MV-4-11 (cell line): ENCODE data around the gene YWHAB.
"Not testable (repeated sequence)": the region's sequence is repeated elsewhere in the genome, so short reads cannot be mapped to it uniquely, and the experiment has no call there.

ENCODE experiments used
- DNase-seq: peaks from one replicate; lab custom pipeline; 2025; lab: John Stamatoyannopoulos, UW

The YWHAB gene

GRCh38 chr20:44885392-44886265 is at the start of gene YWHAB:
Gene YWHAB, plus strand, starts transcription at chr20:44885705. Its CDS starts 15,829 bp downstream, at chr20:44901534.
- DNase-seq: peak; percentile 96

- DNase-seq: no peak
Observed at GRCh38 chr20:44836601-44837120, 48.8 kb upstream of the YWHAB start.

GRCh38 chr20:44837946-44838345 is 47.6 kb upstream of the YWHAB start:
- no peak for DNase-seq

GRCh38 chr20:44838521-44838920 is 47.0 kb upstream of the YWHAB start:
- no peak for DNase-seq

GRCh38 chr20:44839481-44839880 is 46.0 kb upstream of the YWHAB start:
- DNase-seq: no peak

- DNase-seq: no peak
Observed at GRCh38 chr20:44840826-44841225, 44.7 kb upstream of the YWHAB start.

GRCh38 chr20:44841955-44842354 is 43.5 kb upstream of the YWHAB start:
- no peak for DNase-seq

GRCh38 chr20:44843876-44844275 is 41.6 kb upstream of the YWHAB start:
- no peak for DNase-seq

GRCh38 chr20:44848254-44849015 is 37.1 kb upstream of the YWHAB start:
- no peak for DNase-seq

- DNase-seq: no peak
Observed at GRCh38 chr20:44849703-44850102, 35.8 kb upstream of the YWHAB start.

- no peak for DNase-seq
Observed at GRCh38 chr20:44850272-44850671, 35.2 kb upstream of the YWHAB start.

- DNase-seq: no peak
Observed at GRCh38 chr20:44850837-44851236, 34.7 kb upstream of the YWHAB start.

GRCh38 chr20:44851545-44851944 is 34.0 kb upstream of the YWHAB start:
- DNase-seq: no peak

GRCh38 chr20:44856442-44856841 is 29.1 kb upstream of the YWHAB start:
- no peak for DNase-seq

- peak; percentile 47 for DNase-seq
Observed at GRCh38 chr20:44856856-44857448, 28.6 kb upstream of the YWHAB start.

- peak; percentile 23 for DNase-seq
Observed at GRCh38 chr20:44858606-44859360, 26.7 kb upstream of the YWHAB start.

GRCh38 chr20:44861531-44862006 is 23.9 kb upstream of the YWHAB start:
- no peak for DNase-seq

GRCh38 chr20:44862286-44862685 is 23.2 kb upstream of the YWHAB start:
- no peak for DNase-seq

GRCh38 chr20:44863365-44864084 is 22.0 kb upstream of the YWHAB start:
- DNase-seq: not testable (repeated sequence)

- DNase-seq: not testable (repeated sequence)
Observed at GRCh38 chr20:44864493-44864892, 21.0 kb upstream of the YWHAB start.
